GM10266 (cell line): ENCODE data around the gene NAMPT.

Experiments
- DNase-seq: peaks from one replicate; pipeline ENCODE4 v3.0.0; 2012; ENCODE audit errors: extremely low spot score
- CTCF ChIP-seq: IDR thresholded peaks from 2 replicates; pipeline ENCODE4 v1.5.1; 2012; ENCODE audit warnings: mild to moderate bottlenecking, low read depth; ENCODE audit not compliant: control insufficient read depth, insufficient read depth; ENCODE audit errors: missing control alignments

Gene NAMPT

DNA sequence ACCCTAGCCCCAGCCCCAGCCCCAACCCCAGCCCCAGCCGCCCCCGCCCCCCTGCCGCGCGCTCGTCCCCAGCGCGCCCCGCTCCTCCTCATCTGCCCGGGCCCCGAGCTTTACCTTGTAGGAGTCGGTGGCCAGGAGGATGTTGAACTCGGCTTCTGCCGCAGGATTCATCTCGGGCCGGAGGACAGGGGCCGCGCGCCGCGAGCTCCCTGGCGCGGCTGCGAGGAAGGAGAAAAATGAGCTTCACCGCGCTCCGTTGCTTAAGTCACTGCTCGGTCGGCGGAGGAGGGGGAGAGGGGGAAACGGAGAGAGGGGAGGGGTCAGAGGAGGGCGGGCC lies at the start of gene NAMPT:
Gene NAMPT (minus strand): TSS at position 270 of the 337 bp plus-strand sequence. CDS start 99 bp downstream, at position 171.
- DNase-seq = no peak
- no peak for TF ChIP-seq CTCF

GRCh38 chr7:106332201-106332600 lies 47.4 kb upstream of the NAMPT start:
- no peak for TF ChIP-seq CTCF
- DNase-seq = no peak

DNA sequence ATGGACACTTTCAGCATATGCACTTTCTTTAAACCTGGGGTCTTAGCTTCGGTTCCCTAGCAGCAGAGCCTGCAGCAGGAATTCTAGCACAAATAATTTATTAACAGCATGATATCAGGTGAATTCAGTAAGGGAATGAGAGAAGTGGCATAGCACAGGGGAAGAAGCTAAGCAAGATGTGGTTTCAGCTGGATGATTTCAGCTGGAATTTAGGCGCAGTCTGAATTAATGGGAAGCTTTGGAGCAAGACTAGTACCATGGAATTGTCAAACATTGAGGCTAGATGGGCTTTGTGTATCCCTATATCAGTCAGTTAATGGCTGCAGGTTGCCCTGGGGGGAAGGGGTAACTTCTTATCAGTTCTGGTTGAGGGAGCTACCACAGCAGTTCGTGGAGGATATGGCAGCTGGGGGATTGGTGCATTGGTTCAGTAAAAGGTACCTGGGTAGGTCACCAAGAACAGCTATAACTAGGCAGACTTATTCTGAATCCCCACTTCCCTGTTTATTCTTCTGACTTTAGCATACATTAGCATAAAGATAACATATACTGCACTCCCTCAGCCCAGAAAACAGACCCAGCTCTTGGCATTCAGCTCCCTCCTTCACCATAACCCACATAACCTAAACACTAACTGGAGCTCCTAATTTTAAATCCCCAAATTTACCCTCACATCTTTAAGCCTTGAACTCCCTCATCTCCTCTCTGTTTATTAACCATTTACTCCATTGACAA lies 46.8 kb upstream of the NAMPT start:
- TF ChIP-seq CTCF = no peak
- no peak for DNase-seq

- no peak for TF ChIP-seq CTCF
- DNase-seq = no peak
Measured at GRCh38 chr7:106329971-106330733, 45.4 kb upstream of the NAMPT start.

- no peak for DNase-seq
- no peak for TF ChIP-seq CTCF
Measured at GRCh38 chr7:106329408-106329807, 44.6 kb upstream of the NAMPT start.

- TF ChIP-seq CTCF = no peak
- no peak for DNase-seq
Measured at GRCh38 chr7:106327538-106328481, 43.0 kb upstream of the NAMPT start.
